H1 (cell line): ENCODE data around the gene AGXT2. TPM values are rescaled to one million over a fixed set of nuclear protein-coding genes. Genes with fewer than 3 reads are reported as not detected.

Experiments
- CTCF ChIA-PET: fragments of 300-600 bp; sonication (Branson Sonifier 250); formaldehyde crosslinking; loops from one replicate; lab custom pipeline; 2021; ENCODE audit not compliant: partially characterized antibody; lab: Charles Lee
- POLR2A ChIA-PET: fragments of 300-600 bp; sonication (Branson Sonifier 250); formaldehyde crosslinking; loops from one replicate; lab custom pipeline; 2021; ENCODE audit warnings: inconsistent platforms; ENCODE audit not compliant: partially characterized antibody; lab: Charles Lee
- DNase-seq, 2 experiments: peaks; one replicate each; pipeline versions ENCODE4 v3.0.0 to v3.0.0-alpha.2; 2010 to 2022; ENCODE audit warnings: low spot score in 2 of 2, low read depth in 1 of 2, mixed read lengths in 1 of 2
- FAIRE-seq: peaks from 2 replicates; lab custom pipeline; 2011; peaks lifted over from hg19 to GRCh38; lab: Jason Lieb, UNC
- H2AFZ ChIP-seq: 2 replicates; pipeline ENCODE4 v1.8.1; 2012; ENCODE audit warnings: low read length, inconsistent platforms
- H2AK5ac ChIP-seq: 2 replicates; pipeline ENCODE4 v1.6.1; 2013; ENCODE audit warnings: low read depth, low read length
- H2BK120ac ChIP-seq: replicated peaks from 2 replicates; pipeline ENCODE3; 2013; ENCODE audit warnings: low read depth, low read length, inconsistent platforms
- H2BK12ac ChIP-seq: 2 replicates; pipeline ENCODE4 v1.6.1; 2013; ENCODE audit warnings: low read depth, low read length
- H2BK15ac ChIP-seq: 2 replicates; pipeline ENCODE4 v1.6.1; 2013; ENCODE audit warnings: low read length
- H2BK20ac ChIP-seq: 2 replicates; pipeline ENCODE4 v1.6.1; 2013; ENCODE audit warnings: low read length
- H2BK5ac ChIP-seq: 2 replicates; pipeline ENCODE4 v1.6.1; 2013; ENCODE audit warnings: low read depth, low read length
- H3K14ac ChIP-seq: 2 replicates; pipeline ENCODE4 v1.6.1; 2013; ENCODE audit warnings: inconsistent platforms; ENCODE audit not compliant: insufficient read length
- H3K18ac ChIP-seq: 2 replicates; pipeline ENCODE4 v1.6.1; 2013; ENCODE audit warnings: low read length; ENCODE audit errors: extremely low read depth
- H3K23ac ChIP-seq: 2 replicates; pipeline ENCODE4 v1.6.1; 2013; ENCODE audit warnings: inconsistent platforms; ENCODE audit not compliant: insufficient read length
- H3K23me2 ChIP-seq: 2 replicates; pipeline ENCODE4 v1.6.1; 2013; ENCODE audit warnings: low read depth, low read length
- H3K27ac ChIP-seq: 2 replicates; pipeline ENCODE4 v1.6.1; 2011; ENCODE audit warnings: low read depth, low read length, inconsistent platforms
- H3K27me3 ChIP-seq, 4 experiments: replicated peaks in 1 of 4; 1 replicate in 1 of 4; 2 replicates in 3 of 4; pipeline versions ENCODE4 v1.6.1 to v1.8.1; 2011 to 2013; ENCODE audit warnings: low read length in 3 of 4, mild to moderate bottlenecking in 3 of 4, inconsistent platforms in 2 of 4, mixed read lengths in 2 of 4, moderate library complexity in 1 of 4; ENCODE audit not compliant: control insufficient read depth in 3 of 4, insufficient read depth in 3 of 4; ENCODE audit errors: extremely low read depth in 1 of 4
- H3K36me3 ChIP-seq, 4 experiments: 2 replicates each; pipeline versions ENCODE4 v1.6.1 to v1.8.1; 2011 to 2013; ENCODE audit warnings: mild to moderate bottlenecking in 4 of 4, low read length in 3 of 4, moderate library complexity in 2 of 4, control low read depth in 1 of 4, inconsistent platforms in 1 of 4; ENCODE audit not compliant: insufficient read depth in 4 of 4, control insufficient read depth in 2 of 4
- H3K4ac ChIP-seq: replicated peaks from 2 replicates; pipeline ENCODE3; 2013; ENCODE audit warnings: low read length, low read depth, mixed read lengths, inconsistent platforms; ENCODE audit not compliant: insufficient read length
- H3K4me1 ChIP-seq, 4 experiments: replicated peaks in 1 of 4; 1 replicate in 1 of 4; 2 replicates in 3 of 4; pipeline versions ENCODE4 v1.6.1 to v1.8.1; 2011 to 2013; ENCODE audit warnings: low read length in 3 of 4, inconsistent platforms in 2 of 4, mixed read lengths in 1 of 4; ENCODE audit not compliant: insufficient read depth in 4 of 4, control insufficient read depth in 3 of 4
- H3K4me2 ChIP-seq, 2 experiments: 2 replicates each; pipeline versions ENCODE4 v1.6.1 to v1.8.1; 2011 to 2013; ENCODE audit warnings: low read depth in 2 of 2, low read length in 2 of 2, control low read depth in 1 of 2, inconsistent platforms in 1 of 2, mild to moderate bottlenecking in 1 of 2; ENCODE audit not compliant: insufficient read depth in 1 of 2
- H3K4me3 ChIP-seq, 4 experiments: fragments of 200-600, 300-600 bp in 1 of 4; sonication (generic), shearing (Covaris generic), sonication (Bioruptor Twin) in 1 of 4; 2 replicates each; pipeline versions ENCODE4 v1.5.1 to v1.8.1; 2011 to 2016; ENCODE audit warnings: low read length in 4 of 4, low read depth in 3 of 4, control low read depth in 2 of 4, inconsistent platforms in 2 of 4, mild to moderate bottlenecking in 2 of 4, mixed read lengths in 1 of 4, moderate library complexity in 1 of 4; ENCODE audit not compliant: insufficient read depth in 2 of 4; ENCODE audit errors: extremely low read depth in 1 of 4
- H3K56ac ChIP-seq: replicated peaks from 2 replicates; pipeline ENCODE3; 2013; ENCODE audit warnings: low read depth, mild to moderate bottlenecking, mixed read lengths, low read length, inconsistent platforms; ENCODE audit not compliant: insufficient read length
- H3K79me1 ChIP-seq: 2 replicates; pipeline ENCODE4 v1.6.1; 2013; ENCODE audit warnings: low read depth, low read length, control low read depth
- H3K79me2 ChIP-seq, 2 experiments: 2 replicates each; pipeline versions ENCODE4 v1.6.1 to v1.8.1; 2012 to 2013; ENCODE audit warnings: low read length in 2 of 2, mild to moderate bottlenecking in 2 of 2, inconsistent platforms in 1 of 2; ENCODE audit not compliant: insufficient read depth in 2 of 2, control insufficient read depth in 1 of 2
- H3K9ac ChIP-seq, 4 experiments: replicated peaks in 1 of 4; 1 replicate in 1 of 4; 2 replicates in 3 of 4; pipeline versions ENCODE4 v1.6.1 to v1.8.1; 2011 to 2013; ENCODE audit warnings: low read depth in 3 of 4, low read length in 3 of 4, control low read depth in 2 of 4, mild to moderate bottlenecking in 2 of 4, moderate library complexity in 2 of 4, inconsistent platforms in 1 of 4; ENCODE audit errors: extremely low read depth in 1 of 4
- H3K9me3 ChIP-seq, 2 experiments: 2 replicates each; pipeline versions ENCODE4 v1.6.1 to v1.8.1; 2012 to 2013; ENCODE audit warnings: mild to moderate bottlenecking in 2 of 2, moderate library complexity in 2 of 2, control low read depth in 1 of 2, inconsistent platforms in 1 of 2, low read depth in 1 of 2, low read length in 1 of 2, mixed read lengths in 1 of 2; ENCODE audit not compliant: insufficient read depth in 2 of 2
- H4K20me1 ChIP-seq, 2 experiments: replicated peaks in 1 of 2; 2 replicates each; pipeline versions ENCODE3 to v1.8.1; 2011 to 2013; ENCODE audit warnings: inconsistent platforms in 2 of 2, low read length in 2 of 2, mild to moderate bottlenecking in 1 of 2; ENCODE audit not compliant: insufficient read depth in 2 of 2, control insufficient read depth in 1 of 2
- H4K5ac ChIP-seq: 2 replicates; pipeline ENCODE4 v1.6.1; 2013; ENCODE audit warnings: low read length, low read depth, mixed read lengths, inconsistent platforms; ENCODE audit not compliant: insufficient read length
- H4K8ac ChIP-seq: 2 replicates; pipeline ENCODE4 v1.8.0; 2013; ENCODE audit warnings: mild to moderate bottlenecking, moderate library complexity, low read length, inconsistent platforms; ENCODE audit not compliant: insufficient read depth; ENCODE audit errors: extremely low read depth
- H4K91ac ChIP-seq: replicated peaks from 2 replicates; pipeline ENCODE3; 2013; ENCODE audit warnings: low read length, mixed read lengths, inconsistent platforms; ENCODE audit not compliant: insufficient read length
- CBX5 ChIP-seq: fragments of 300-800, 300-1000 bp; sonication (generic); IDR thresholded peaks from 2 replicates; pipeline ENCODE4 v1.7.1; 2016; ENCODE audit warnings: antibody characterized with exemption, low read length, low read depth
- EZH2 ChIP-seq: fragments of 200-600 bp; sonication (generic); IDR thresholded peaks from 2 replicates; pipeline ENCODE4 v1.7.1; 2012; ENCODE audit warnings: low read depth, mild to moderate bottlenecking, moderate library complexity, low read length, inconsistent platforms; ENCODE audit not compliant: severe bottlenecking
- FOSL1 ChIP-seq: IDR thresholded peaks from 2 replicates; pipeline ENCODE4 v1.6.1; 2011; ENCODE audit warnings: mild to moderate bottlenecking, low read depth, low read length, moderate library complexity; ENCODE audit not compliant: insufficient read depth
- NRF1 ChIP-seq: IDR thresholded peaks from 2 replicates; pipeline ENCODE4 v1.6.1; 2011; ENCODE audit warnings: mild to moderate bottlenecking, low read depth, low read length, improper control_type of control experiment
- RAD21 ChIP-seq, 2 experiments: IDR thresholded peaks in 1 of 2; conservative IDR thresholded peaks in 1 of 2; 2 replicates each; pipeline ENCODE4 v1.6.1; 2011; ENCODE audit warnings: low read depth in 2 of 2, low read length in 2 of 2, improper control_type of control experiment in 1 of 2, inconsistent platforms in 1 of 2, mild to moderate bottlenecking in 1 of 2, moderate library complexity in 1 of 2
- SIX5 ChIP-seq: IDR thresholded peaks from 2 replicates; pipeline ENCODE4 v1.6.1; 2011; ENCODE audit warnings: mild to moderate bottlenecking, low read depth, low read length
- SP2 ChIP-seq: IDR thresholded peaks from 2 replicates; pipeline ENCODE4 v1.6.1; 2012; ENCODE audit warnings: mild to moderate bottlenecking, low read length, inconsistent platforms
- SP4 ChIP-seq: IDR thresholded peaks from 2 replicates; pipeline ENCODE4 v1.6.1; 2012; ENCODE audit warnings: low read length, inconsistent platforms
- TAF1 ChIP-seq: IDR thresholded peaks from 2 replicates; pipeline ENCODE4 v1.6.1; 2011; ENCODE audit warnings: mild to moderate bottlenecking, low read depth, low read length
- WGBS, 2 experiments: shearing (Covaris generic) in 1 of 2; methylation state at CpG; one replicate each; pipeline versions ENCODE4 v1.1.6 to v1.1.7; 2013 to 2015; ENCODE audit warnings: low lambda C conversion rate in 2 of 2, mixed read lengths in 2 of 2, inconsistent platforms in 1 of 2, low coverage in 1 of 2, missing lambda C conversion rate in 1 of 2; ENCODE audit not compliant: insufficient replicate concordance in 2 of 2, insufficient coverage in 1 of 2, insufficient read length in 1 of 2; ENCODE audit errors: extremely low coverage in 1 of 2, missing lambda C conversion rate in 1 of 2; 5-methylcytosine and 5-hydroxymethylcytosine counted together
- polyA plus RNA-seq, 7 experiments: library from polyadenylated mRNA; depleted of rRNA in 3 of 7; stranded (reverse) in 5 of 7; unstranded in 2 of 7; fragments of >200 nt in 5 of 7; fragments of 200-250 nt in 2 of 7; gene quantifications; 1 replicate in 5 of 7; 2 replicates in 1 of 7; 4 replicates in 1 of 7; pipeline versions ENCODE4 v1.2.1 to v1.2.3, GENCODE V29; 2011 to 2013; ENCODE audit warnings: missing spikeins in 2 of 7, mixed read lengths in 2 of 7
- total RNA-seq: library from RNA; stranded (reverse); fragmentation: NEBNext Ultra II Directional; extraction: Animal tissue kit (Norgen Biotek cat#: 25700); gene quantifications from 2 replicates; pipeline ENCODE4 v1.2.1, GENCODE V29; 2021
- TF ChIP-seq, protein P1 (sequence below): IDR thresholded peaks from 2 replicates; pipeline ENCODE4 v1.6.1; 2012; ENCODE audit warnings: low read length, inconsistent platforms
- TF ChIP-seq, protein P2 (sequence below): IDR thresholded peaks from 2 replicates; pipeline ENCODE4 v1.6.1; 2012; ENCODE audit warnings: inconsistent platforms
- TF ChIP-seq, protein P3 (sequence below): IDR thresholded peaks from 2 replicates; pipeline ENCODE4 v1.6.1; 2011; ENCODE audit warnings: low read depth, mild to moderate bottlenecking, low read length; ENCODE audit not compliant: insufficient read depth

The AGXT2 gene
- total and polyA plus RNA-seq, 2 of the 8 experiments (the other 6 are each of a cell fraction or from before 2014, with no cell fraction given): not detected

DNA sequence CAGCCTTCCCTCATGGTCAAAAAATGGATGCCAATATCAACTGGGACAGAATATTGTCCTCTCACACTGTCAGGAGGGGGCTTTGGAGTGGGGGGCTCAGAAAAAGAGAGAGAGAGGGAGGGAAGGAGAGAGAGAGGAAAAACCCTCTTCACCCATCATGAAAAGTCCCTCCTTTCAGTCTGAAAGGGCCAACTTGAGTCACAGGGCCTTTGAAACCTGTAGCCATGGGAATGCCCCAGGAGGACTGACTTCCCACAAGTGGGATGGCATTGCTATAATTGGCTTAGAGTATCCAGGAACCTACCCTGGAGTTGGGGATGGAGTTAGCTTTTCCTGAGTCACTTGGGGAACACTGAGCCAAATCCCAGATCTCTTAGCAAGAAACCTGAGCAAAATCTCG is 77.2 kb downstream of the AGXT2 start:
- Histone ChIP-seq H2BK20ac (no peak overlapping the region), H2AK5ac (no peak overlapping the region), H3K9ac (no peak overlapping the region), H3K56ac (no peak overlapping the region), H3K4ac (no peak overlapping the region), H4K5ac (no peak overlapping the region), H3K4me1 (no peaks in the 10 kb centered on the region), H3K27me3 (no peaks in the 10 kb centered on the region), H2BK120ac (no peak overlapping the region), H3K23me2 (no peaks in the 10 kb centered on the region), H3K14ac (no peak overlapping the region), H3K23ac (no peak overlapping the region), H3K27ac (no peak overlapping the region), H3K18ac (no peak overlapping the region), H3K79me1 (no peaks in the 10 kb centered on the region), H2BK12ac (no peak overlapping the region), H3K4me2 (no peak overlapping the region), H2AFZ (no peak overlapping the region), H2BK15ac (no peak overlapping the region), H3K79me2 (no peaks in the 10 kb centered on the region), H4K20me1 (no peaks in the 10 kb centered on the region), H2BK5ac (no peak overlapping the region), H4K8ac (no peak overlapping the region), H4K91ac (no peak overlapping the region), H3K9me3 (no peaks in the 10 kb centered on the region), H3K36me3 (no peaks in the 10 kb centered on the region), H3K4me3 (no peak overlapping the region)
- ChIA-PET CTCF (interaction anchor here (1.1 kb wide), 1 partner anchor 11 kb away, joined by 4 read pairs; no protein-coding TSS in a partner anchor), POLR2A (interaction anchor here (0.7 kb wide), 1 partner anchor 556 kb away, joined by 3 read pairs; no protein-coding TSS in a partner anchor)
- FAIRE-seq: no peak
- no peak for DNase-seq
- 93% methylated on average over 1 of the region's 1 CpG; no CpG with 5 or more reads in 1 of the 2 experiments for WGBS, 2 experiments
- TF ChIP-seq FOSL1: no peak
- TF ChIP-seq SIX5: no peak
- TF ChIP-seq, protein P1, sequence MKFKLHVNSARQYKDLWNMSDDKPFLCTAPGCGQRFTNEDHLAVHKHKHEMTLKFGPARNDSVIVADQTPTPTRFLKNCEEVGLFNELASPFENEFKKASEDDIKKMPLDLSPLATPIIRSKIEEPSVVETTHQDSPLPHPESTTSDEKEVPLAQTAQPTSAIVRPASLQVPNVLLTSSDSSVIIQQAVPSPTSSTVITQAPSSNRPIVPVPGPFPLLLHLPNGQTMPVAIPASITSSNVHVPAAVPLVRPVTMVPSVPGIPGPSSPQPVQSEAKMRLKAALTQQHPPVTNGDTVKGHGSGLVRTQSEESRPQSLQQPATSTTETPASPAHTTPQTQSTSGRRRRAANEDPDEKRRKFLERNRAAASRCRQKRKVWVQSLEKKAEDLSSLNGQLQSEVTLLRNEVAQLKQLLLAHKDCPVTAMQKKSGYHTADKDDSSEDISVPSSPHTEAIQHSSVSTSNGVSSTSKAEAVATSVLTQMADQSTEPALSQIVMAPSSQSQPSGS: no peak
- TF ChIP-seq, protein P2, sequence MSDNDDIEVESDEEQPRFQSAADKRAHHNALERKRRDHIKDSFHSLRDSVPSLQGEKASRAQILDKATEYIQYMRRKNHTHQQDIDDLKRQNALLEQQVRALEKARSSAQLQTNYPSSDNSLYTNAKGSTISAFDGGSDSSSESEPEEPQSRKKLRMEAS: no peak
- no peak for TF ChIP-seq CBX5
- no peak for TF ChIP-seq NRF1
- TF ChIP-seq TAF1: no peak
- no peak for TF ChIP-seq SP4
- TF ChIP-seq, protein P3, sequence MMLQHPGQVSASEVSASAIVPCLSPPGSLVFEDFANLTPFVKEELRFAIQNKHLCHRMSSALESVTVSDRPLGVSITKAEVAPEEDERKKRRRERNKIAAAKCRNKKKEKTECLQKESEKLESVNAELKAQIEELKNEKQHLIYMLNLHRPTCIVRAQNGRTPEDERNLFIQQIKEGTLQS: no peak
- no peak for TF ChIP-seq EZH2
- no peak for TF ChIP-seq SP2
- TF ChIP-seq RAD21 (IDR thresholded peaks at IDR 0.05 in 1 of 2, conservative IDR thresholded peaks at IDR 0.05 in 1 of 2; ENCODE audit: low read depth in 2 of 2, low read length in 2 of 2): no peak
